Astrocyte of the cerebellum (primary cell): ENCODE data around the gene DHCR7.

Experiments used
- DNase-seq: peaks from one replicate; pipeline ENCODE4 v3.0.0-alpha.2; 2011; ENCODE audit warnings: low read depth
- H3K4me3 ChIP-seq: 2 replicates; pipeline ENCODE4 v1.5.1; 2011; ENCODE audit warnings: mild to moderate bottlenecking, low read depth, low read length, moderate library complexity
- in situ Hi-C: cut with HindIII; loops from 2 replicates; pipeline ENCODE4 v1.10.0; 2017; ENCODE audit warnings: low sequenced_read_pairs
- TF ChIP-seq, protein P1 (sequence below): IDR thresholded peaks from 2 replicates; pipeline ENCODE4 v1.5.1; 2012; ENCODE audit warnings: low read length, low read depth, moderate library complexity, mild to moderate bottlenecking; ENCODE audit errors: missing control alignments

Gene DHCR7

DNA sequence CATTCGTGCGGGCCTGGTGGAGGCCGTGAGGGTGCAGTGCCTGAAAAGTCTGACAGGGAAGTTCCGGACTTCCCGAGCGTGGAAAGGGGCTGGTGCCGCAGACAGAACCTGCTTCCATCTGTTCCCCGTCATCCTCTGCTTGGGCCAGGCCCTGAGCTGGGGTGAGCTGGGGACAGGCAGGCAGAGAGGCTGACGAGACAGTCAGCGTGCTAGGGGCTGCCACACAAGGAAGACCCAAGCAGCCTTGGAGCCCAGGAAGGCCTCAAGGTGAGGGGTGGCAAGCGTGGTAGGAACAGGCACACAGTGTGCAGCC is 30.3 kb upstream of the DHCR7 start:
- in situ Hi-C loops = no loop called here
- no peak overlapping the region for H3K4me3 ChIP-seq
- no peak for DNase-seq
- TF ChIP-seq, protein P1, sequence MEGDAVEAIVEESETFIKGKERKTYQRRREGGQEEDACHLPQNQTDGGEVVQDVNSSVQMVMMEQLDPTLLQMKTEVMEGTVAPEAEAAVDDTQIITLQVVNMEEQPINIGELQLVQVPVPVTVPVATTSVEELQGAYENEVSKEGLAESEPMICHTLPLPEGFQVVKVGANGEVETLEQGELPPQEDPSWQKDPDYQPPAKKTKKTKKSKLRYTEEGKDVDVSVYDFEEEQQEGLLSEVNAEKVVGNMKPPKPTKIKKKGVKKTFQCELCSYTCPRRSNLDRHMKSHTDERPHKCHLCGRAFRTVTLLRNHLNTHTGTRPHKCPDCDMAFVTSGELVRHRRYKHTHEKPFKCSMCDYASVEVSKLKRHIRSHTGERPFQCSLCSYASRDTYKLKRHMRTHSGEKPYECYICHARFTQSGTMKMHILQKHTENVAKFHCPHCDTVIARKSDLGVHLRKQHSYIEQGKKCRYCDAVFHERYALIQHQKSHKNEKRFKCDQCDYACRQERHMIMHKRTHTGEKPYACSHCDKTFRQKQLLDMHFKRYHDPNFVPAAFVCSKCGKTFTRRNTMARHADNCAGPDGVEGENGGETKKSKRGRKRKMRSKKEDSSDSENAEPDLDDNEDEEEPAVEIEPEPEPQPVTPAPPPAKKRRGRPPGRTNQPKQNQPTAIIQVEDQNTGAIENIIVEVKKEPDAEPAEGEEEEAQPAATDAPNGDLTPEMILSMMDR = no peak

DNA sequence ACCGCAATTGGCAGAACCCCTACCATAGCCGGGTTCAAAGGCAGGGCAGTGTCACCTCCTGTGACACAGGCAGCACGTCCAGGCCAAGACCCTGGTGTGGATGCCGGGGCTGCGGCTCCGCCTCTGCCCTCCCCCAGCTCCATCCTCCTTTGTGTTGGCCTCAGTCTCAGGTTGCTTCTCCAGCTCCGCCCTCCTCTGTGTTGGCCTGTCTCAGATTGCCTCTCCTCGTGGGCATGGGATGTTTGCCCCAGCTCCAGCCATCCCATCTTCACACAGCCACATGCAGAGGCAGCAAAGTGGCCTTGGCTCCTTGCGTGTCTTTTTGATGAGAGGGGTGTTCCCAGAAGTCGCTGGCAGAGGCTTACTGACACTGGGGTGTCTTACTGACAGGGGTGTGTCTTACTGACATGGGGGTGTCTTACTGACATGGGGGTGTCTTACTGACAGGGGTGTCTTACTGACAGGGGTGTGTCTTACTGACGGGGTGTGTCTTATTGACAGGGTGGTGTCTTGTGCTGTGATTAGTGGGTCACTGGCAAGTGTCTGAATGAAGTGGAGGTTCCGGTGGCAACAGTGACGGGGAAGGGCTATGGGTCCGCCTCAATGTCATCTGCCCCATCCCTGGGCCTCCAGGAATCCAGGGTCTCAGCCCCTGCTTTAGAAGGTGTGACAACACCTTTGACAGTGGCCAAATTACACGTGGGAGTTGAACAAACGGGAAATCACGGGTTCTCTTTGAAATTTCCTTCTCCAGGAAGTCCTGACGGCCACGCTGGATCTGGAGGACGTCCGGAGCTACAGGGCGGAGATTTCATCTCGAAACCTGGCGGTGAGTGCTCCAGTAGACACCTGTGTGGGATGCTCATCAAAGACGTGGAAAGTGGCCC is 29.7 kb upstream of the DHCR7 start:
- TF ChIP-seq, protein P1 = no peak

DNA sequence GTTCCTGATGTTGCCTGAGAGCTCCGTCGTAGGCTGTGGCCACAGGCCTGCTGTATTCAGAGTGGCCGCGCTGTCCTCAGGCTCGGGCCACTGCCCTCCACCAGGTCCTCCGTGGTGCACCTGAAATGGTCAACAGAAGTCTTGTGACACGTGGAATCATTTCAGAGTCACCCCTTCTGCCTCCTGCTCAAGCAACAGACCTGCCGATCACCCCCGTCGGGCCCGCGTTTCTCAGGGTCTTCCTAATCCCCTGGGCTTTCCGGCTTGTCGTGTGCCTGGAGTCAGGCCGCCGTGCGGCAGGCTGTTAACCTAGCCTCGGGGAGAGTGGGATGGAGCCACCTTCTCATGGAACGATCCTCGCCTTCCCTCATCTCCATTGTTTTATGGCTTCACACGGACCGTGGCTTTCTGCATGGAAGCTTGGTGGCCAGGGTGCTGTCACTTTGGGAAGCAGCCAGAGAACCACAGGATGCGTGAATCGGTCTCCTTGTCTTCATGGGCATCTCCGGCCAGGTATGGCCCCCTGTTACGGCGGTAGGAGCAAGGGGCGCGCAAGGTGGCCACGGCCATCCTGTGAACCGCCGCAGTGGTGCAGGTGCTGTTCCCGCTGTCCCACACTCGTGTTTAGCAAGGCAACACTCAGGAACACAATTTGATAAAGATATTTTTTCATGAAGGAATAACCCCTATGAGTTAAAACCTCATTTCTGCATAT is 28.9 kb upstream of the DHCR7 start:
- no peak overlapping the region for H3K4me3 ChIP-seq
- DNase-seq = no peak
- TF ChIP-seq, protein P1 = no peak
- in situ Hi-C loops = no loop called here

More for the DNA sequence above, 29.7 kb upstream of the DHCR7 start:
- no peak overlapping the region for H3K4me3 ChIP-seq
- DNase-seq = no peak
- in situ Hi-C loops = no loop called here

DNA sequence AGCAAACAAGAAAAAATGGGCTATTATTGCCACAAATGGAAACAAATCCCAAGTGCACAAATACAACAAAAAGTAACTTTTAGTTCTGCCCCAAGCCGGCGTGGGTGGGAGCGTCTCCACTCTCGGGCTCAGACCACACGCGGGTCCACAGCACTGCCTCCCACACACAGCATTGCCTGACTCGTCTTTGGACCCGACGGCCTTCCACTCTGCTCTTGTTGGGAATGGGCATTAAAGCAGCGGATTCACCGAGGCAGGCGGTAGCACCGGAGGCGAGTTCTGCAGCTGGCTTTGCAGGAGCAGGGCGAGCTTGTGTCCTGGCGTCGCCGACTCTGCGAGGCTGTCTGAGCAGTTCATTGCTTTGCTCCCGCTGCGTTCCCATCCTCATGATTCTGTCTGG is 27.8 kb upstream of the DHCR7 start:
- DNase-seq = no peak
- TF ChIP-seq, protein P1 = no peak
- H3K4me3 ChIP-seq = no peak overlapping the region
- in situ Hi-C loops = no loop called here

DNA sequence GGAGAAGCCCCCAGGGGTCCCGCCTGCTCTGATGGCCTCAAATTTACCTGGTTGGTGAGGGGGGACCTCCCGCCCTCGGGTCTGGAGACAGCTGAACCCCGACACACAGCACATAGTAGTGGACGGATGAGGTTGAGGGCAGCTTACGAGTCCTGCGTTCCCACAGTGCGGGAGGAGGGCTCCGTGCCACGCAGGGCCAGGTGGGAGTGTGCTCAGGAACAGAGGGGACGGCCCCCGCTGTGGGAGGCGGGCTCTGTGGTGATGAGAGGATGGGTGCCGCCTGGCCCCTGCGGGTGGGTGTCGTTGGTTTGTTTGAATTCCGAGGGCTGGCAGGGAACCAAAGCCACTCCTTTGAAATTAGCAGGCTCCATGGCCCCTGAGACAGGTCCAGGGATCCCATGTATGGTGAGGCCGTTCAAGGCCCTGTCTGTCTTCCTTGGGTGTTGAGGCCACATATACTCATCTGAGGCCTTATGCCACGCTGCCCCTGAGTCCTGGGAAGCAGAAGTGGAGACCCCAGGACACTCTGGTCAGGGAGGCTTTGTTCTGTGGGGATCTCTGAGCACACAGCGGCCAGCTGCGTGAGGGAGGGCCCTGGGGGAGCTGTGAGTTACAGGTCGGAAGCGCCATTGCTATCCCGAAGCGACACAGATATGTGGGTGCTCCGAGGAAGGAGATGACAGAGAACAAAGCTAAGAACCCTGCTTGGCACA is 26.7 kb upstream of the DHCR7 start:
- no peak for DNase-seq
- no peak overlapping the region for H3K4me3 ChIP-seq
- TF ChIP-seq, protein P1 = no peak
- in situ Hi-C loops = no loop called here

DNA sequence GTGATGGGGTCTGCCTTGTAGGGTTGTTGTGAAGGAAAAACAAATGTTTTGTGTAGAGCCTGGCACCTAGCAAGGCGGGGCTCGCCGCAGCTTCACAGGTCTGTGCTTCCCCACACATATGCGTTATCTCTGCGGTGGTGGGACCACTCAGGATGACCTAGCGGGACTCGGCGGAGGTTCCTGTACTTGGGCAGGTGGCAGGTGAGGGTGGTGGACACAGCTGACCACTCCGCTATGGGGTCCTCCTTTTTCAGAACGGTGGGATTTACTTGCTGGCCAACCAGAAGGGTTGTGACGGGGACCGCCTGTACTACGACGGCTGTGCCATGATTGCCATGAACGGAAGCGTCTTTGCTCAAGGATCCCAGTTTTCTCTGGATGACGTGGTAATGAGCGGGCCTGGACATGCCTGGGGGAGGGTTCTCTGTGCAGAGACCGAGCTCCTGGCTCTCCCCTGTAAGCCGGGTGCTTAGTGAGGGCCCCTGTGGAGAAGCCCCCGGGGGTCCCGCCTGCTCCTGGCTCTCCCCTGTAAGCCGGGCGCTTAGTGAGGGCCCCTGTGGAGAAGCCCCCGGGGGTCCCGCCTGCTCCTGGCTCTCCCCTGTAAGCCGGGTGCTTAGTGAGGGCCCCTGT is 26.1 kb upstream of the DHCR7 start:
- no peak overlapping the region for H3K4me3 ChIP-seq
- DNase-seq = no peak
- in situ Hi-C loops = no loop called here
- TF ChIP-seq, protein P1 = no peak
